DMS79 (cell line): ENCODE results near the gene SDHC.

Experiments used
- DNase-seq: peaks from one replicate; lab custom pipeline; 2025; lab: John Stamatoyannopoulos, UW

SDHC gene, protein sequence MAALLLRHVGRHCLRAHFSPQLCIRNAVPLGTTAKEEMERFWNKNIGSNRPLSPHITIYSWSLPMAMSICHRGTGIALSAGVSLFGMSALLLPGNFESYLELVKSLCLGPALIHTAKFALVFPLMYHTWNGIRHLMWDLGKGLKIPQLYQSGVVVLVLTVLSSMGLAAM

DNA sequence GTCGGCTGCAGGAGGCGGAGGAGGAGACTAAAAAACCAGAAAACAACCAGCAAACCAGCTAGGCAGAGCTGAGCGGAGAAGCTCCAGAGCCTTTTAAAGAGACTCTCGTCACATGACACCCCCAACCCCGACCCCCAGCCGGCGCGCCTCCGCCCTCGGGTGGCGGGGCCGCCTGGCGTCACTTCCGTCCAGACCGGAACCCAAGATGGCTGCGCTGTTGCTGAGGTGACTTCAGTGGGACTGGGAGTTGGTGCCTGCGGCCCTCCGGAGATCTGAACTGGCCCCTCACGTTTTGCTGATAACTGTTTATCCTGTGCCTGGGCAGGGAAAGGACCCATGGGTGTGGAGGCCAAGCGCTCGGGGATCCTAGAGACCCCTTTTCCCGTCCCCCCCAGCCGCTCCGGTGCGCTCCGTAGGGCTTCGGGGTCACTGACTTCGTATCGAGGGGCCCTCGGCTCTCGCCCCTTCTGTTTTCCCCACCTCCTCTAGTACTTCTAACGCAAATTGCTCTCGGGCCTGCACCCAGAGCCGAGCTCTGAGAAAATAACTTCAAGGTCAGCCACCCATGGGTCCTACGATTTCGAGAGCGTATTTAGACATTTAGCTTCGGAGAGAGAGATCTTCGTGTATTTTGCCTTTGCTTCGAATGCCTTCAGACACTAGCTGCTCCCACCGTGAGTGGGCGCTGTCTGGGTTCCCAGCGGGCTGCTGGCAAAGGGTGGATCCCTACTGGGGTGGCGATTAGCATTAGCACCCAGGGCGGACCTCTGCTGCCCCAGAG lies at the start of gene SDHC:
SDHC (plus strand) TSS at position 181 of the 781 bp plus-strand sequence; CDS start at position 206, 25 bp downstream.
- DNase-seq = peak; percentile 59

DNA sequence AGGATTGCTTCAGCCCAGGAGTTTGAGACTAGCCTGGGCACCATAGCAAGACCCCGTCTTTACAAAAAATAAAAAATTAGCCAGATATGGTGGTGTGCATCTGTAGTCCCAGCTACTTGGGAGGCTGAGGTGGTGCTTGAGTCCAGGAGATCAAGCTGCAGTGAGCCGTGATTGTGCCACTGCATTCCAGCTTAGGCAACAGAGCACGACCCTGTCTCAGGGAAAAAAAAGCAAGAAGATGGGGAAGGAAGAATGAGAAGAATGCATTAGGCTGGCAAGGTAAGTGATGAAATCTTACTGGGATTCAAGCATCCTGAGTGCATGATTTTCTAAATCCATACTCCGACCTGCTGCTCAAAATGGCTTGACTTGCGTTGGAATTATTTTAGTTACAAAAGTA lies 48.9 kb upstream of the SDHC start:
- no peak for DNase-seq

DNA sequence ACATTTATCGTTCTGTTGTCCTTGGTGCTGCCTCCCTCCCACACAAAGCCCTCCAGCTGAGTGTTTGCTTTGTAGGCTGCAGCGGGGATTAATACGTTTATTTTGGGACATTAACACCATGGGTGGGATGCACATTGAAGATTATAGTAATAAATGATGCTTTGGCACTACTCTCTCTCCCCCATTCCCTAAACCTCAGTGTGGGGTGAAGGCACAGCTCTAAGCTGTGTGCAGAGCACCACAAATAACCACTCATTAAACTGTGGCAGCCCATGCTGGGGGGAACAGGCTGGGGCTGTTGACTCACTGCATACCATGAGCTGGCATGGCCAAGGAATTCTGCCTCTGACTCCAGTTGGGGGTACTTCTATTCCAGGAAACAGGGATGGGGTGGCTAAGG lies 48.0 kb upstream of the SDHC start:
- DNase-seq = no peak

DNA sequence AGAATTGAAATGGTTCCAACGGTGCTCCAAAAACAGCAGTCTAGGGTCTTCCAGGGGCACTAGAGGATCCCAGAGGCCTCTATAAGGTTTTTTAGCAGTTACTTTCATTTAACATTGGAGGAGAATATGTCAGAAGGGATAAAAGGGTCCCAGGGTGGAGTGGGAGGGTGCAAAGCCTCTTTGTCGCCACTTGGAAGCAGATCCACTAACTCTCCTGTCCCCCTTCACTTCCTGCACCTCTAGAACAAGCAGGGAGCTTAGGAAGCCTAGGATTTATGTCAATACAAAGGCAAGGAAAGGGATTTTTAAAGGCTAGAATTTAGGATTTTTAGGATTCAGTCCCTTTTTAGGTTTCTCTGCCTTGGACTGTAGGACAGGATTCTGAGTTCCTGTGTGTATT lies 47.3 kb upstream of the SDHC start:
- no peak for DNase-seq

DNA sequence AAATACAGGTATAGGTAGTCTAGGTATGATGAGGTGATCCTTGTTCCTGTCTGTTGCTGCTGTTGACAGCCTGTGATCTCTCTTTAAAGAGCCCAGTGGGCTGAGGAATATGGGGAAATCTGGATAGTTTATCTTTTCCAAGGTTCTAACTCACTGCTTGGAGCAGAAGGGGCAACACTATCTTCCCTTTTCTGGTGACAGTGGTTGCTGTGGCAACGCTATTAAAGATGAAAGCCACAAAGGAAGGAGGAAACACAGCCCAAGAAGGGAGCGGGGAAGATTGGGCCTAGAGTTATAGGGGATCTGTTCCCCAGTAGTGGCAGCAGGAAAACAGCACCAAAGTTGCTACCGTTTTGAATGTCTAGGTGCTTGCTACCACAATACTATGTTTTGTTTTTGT lies 46.9 kb upstream of the SDHC start:
- no peak for DNase-seq

DNA sequence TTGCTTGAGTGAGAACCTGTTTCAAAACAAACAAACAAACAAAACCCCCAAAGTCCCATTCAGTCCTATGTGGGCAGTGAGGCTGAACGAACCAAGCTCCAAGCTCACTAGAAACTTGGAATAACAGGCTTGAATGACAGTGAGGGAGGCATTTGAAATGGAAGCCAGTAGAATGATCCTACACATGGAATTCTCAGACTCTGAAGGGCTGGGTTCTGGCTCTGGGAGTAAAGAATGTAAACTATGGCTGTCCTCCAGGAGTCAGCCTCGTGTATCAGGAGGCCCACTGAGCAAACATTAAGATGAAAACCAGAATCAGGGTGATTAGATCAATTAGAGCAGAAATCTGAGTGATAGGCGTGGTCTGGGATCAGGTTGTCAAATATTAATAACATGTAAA lies 40.8 kb upstream of the SDHC start:
- DNase-seq = no peak

DNA sequence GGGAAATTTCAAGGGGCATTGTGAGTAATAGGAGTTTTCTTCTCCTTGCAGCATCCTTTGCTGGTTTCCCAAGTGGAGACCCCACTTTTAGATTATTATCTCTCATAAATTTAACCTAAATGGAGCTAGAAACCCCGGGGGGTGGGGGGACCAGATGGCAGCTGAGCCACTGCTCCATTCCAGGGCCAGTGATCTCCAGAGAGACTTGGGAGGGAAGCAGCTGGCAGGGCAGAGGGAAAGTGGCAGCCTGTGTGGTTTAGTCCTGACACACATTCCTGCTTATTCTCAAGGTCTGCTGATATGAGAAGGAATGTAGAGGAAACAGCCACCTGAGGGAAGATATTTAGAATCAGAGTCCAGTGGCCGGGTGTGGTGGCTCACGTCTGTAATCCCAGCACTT lies 39.3 kb upstream of the SDHC start:
- no peak for DNase-seq

DNA sequence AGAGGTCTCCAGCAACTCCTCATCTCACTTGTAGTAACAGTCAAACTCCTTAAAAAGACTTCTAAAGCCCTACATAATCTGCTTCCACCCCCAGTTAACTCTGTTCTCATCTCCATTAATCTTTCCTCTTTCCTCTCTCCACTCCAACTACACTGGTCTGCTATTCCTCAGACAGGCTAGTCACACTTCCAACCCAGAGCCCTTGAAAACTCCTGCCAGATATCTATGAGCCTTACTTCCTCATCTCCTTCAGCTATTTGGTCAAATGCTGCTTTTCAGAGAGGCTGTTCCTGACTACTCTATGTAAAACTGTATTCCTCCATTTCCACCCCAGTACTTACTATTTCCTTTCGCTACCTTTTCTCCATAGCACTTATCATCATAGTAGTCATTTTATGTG lies 31.2 kb upstream of the SDHC start:
- DNase-seq = no peak

DNA sequence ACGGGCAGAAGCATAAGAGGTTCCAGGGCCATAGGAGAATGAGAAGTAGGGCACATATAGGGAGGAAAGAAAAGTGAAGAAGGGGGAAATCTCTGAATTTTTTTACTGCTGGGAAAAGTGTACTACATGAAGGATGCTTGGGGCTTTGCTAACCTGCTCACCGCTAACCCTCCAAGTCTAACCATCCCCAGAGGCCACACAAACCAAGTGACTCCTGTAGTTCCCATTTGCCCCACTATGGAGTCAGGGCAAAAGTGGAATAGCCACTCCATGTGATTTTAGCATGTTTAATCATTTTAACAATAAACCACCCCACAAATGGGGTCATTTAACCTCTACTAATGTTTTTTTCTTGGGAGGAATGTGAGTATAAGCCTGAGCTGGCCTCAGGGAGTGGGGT lies 29.1 kb upstream of the SDHC start:
- DNase-seq = no peak

DNA sequence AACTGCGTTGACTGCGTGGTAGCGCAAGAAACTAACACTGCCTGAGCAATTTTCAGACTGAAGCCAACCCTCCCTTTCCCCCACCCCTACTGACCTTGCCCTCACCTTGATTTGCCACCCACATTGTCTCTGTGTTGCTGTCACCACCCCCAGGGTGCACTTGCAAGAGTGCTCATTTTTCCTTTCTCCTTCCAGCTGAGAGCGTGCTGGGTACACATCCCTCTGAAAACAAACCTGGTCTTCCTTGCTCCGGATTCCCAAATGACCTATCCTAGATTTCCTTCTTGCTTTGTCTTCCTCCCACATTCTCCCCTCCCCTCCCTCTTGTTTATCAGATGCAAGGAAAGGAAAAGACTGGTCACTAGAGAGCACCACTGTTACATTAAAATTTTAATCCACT lies 28.7 kb upstream of the SDHC start:
- no peak for DNase-seq

DNA sequence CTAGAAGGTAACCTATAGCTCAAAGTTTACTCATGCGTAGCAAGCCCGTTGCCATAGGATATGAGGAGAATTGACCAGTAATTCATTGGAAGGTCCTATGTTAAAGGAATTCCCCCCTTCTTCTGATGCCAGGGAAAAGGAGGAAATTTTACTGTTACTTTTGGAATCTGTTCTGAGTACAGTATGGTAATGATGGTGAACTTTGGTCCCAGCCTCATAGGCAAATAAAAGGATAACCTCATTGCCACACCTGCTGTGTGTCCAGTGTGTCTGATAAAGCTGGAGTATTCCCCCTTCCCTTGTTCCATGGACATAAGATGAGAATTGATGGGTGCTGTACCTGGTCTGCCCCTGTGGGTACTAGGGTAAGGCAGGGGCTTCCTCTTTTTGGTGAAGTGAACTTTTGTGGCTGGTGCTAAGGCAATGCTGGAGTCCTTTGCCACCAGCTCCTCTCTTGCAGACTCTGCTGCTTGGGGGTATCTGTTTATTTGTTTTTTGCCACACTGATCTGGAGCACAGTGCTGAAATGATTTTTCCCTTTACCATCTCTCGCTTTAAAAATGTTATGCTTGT lies 26.6 kb upstream of the SDHC start:
- no peak for DNase-seq

DNA sequence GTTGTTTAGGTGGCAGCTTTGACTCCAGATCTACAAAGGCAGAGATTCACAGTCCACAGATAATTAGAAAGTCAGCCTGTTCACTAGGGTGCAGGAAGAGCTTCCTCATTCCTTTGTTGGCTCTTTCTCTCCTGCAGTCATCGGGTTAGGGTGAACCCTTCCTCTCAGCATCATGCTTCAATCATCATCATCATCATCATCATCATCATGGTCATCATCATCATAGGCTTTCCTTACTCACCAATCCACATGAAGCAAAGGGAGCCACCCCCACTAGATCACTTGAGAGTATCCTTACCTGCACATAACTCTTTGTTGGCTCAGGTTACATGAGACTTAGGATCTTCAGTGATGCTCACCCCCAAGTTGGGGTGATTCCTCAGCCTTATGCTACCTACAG lies 23.4 kb upstream of the SDHC start:
- DNase-seq = no peak

DNA sequence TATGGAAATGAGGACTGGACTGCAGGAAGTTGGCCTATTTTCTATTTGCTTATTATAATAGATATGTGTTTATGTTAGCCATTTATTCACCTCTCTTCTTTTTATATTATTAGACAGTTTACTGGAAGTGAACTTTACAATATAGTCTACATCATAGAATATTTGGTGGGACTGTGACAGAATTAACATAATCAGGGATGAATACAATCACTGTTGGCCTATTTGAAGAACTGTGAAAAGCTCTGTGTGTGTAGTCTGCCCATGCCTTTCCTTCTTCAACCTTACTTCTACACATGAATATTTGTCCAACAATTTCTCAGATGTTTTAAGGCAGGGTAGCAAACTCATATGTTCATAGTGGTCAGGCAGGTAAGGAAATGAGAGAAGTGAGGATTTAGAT lies 16.8 kb upstream of the SDHC start:
- no peak for DNase-seq

DNA sequence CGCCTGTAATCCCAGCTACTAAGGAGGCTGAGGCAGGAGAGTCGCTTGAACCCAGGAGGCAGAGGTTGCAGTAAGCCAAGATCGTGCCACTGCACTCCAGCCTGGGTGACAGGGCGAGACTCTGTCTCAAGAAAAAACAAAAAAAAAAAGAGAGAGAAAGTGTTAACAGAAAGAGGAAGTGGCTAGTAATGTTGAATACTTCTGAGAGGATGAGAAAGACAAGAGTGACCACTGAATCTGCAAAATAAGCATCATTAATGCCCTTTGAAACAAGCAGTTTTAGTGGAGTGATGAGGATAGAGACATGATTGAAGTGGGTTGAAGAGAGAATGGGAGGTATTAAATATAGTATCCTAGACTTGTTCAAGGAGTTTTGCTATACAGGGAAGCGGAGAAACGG lies 16.1 kb upstream of the SDHC start:
- DNase-seq = no peak

DNA sequence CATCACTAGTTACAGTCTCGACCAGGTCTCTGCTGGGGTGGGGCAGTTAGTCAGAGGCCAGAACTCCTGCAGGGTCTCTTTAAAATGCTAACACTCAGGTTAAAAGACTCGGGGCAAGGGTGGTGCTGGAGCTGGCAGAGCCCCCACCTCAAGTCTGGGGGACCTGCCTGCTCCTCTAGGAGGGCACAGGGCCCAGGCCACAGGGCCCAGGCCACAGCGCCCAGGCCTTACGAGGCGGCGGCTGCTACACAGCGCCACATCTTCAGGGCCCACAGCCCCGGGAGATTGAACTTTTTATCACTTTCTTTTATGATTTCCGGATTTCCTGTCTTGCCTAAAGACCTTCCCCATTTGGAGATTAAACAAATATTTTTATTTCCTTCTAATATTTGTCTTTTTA lies 14.8 kb upstream of the SDHC start:
- no peak for DNase-seq

DNA sequence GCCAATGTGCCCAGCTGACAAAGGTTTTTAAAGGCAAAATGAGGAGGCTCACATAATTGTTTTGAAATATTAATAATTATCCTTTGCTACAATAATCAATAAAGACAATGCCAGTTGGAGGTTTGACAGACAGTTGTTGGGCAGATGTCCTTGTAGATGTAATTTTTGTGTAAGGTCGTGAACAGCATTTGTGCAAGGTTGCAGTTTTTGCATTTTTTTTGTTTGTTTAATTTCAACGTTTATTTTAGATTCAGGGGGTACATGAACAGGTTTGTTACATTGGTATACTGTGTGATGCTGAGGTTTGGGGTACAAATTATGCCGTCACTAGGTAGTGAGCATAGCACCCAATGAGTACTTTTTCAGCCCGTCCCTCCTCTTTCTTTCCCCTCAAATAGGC lies 13.7 kb upstream of the SDHC start:
- no peak for DNase-seq

DNA sequence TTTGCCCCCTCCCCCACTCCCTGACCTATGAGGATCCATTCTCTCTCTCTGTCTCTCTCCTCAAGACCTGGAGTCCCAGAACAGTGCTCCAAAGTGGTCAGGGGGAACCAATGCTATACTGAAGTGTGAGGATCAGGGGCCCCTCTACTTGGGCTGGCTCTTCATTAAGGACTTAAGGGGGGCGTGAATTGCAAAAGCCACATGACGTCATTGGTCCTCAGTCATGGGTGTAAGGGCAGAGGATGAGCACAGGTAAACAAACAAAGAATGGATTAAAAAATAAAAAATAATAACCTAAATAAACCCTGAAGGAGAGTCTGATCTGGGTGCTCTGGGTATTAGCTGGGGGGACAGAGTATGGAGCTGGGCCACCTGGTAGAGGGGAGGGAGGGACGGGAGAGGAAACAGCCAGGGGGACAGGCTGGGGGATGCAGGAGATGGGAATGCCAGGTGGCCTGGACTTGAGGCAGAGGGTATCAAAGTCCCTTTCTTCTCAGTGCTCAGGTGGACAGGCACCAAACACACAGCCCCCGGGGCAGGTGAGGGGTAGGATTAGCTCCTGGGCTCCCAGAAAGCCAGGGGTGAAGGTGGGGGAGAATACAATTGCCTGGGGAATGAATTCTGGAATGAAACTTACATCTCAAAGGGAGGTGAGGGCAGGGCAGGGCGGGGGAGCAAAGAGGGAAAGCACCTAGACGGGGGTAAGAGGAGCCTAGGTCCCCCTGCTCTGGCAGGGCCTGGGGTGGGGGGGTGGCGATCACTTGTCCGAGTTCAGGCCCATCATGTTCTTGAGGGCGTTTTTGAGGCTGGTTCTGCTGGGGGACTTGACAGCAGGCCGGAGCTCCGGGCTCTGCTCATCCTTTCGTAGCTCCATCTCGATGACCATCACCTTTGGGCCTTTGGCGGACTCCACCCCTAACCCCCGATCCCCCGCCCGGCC lies 9.0 kb upstream of the SDHC start:
- DNase-seq = no peak

DNA sequence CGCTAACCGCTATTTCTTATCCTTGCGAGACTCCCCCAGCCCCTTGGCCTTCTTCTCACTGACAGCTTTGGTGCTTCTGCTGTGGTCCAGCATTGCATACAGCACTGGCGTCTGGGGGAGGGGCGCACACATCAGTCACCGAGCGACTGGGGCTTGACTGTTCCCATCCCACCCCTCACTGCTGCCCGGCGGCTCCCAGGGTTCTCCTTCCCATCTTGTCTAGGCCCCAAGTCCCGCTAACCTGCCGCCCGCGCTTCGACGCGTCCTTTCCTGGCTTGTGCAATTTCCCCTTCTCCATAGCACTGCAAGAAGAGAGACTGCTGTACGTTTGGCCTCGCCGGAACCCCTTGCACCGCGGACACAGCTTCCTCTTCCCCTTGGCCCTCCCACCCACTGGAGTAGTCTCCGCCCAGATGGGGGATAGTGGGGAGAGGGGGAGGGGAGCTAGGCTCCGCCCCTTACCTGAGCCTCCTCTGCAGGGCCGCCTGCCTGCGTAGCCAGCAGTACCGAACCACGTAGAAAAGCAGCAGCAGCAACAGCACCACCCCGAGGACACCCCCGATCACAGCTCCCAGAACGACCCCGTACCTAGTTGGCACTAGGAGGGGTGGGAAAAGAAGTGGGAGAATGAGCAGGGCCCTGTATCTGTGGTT lies 8.2 kb upstream of the SDHC start:
- peak; percentile 26 for DNase-seq

DNA sequence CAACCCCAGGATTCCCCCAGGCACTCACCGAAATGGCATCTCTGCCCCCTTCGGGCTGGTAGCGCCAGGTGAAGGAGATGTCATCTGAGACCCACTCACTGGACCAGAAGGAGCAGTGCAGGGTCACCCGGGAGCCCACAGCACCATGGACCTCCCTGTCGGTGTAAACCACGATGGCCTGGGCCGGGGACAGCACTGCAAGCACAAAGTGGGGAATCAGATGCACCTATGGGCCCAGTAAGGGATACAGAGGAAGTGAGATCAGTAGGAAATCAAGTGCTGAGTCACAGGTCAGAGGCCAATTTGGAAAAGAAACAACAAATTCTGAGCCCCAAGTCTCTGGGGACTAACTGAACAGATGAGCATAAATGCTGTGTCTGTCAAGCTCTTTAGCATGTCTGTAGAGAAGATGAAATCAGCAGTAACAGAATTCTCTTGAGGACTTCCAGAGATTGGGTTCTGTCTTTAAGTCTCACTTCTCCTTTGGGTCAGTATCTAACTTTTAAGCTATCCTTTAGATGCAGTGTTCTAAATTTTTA lies 6.9 kb upstream of the SDHC start:
- no peak for DNase-seq

DNA sequence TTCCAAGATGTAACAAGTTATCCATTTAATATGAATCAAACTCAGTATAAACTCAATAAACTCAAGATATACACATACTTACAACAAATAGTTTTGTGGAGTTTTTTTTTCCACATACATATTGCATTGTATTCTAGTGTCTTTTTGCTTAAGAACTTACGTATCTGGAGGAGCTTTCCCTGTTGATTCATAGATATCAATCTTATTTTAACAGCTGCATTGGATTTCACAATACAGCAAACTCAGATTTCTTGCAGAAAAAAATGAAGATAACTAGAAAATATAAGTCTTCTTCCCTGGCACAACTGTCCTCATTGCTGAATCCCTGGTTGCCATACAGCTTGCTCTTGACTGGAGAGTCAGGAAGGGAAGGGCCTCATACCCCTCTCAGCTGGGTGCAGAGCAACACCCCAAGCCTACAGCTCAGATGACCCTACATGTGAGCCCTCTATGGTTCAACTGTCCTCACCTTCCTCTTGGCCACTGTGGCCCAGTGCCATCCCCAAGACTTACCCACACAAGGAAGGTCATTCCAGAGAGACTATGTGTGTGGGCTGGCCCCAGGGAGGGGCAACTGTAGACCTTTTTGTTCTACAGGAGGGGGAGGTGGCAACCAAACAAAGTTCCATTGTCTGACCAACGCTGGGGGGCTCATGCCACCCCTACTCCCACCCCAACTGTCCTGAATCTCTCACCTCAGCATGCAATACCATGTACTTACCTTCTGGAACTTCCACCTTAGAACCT lies 6.1 kb upstream of the SDHC start:
- no peak for DNase-seq

DNA sequence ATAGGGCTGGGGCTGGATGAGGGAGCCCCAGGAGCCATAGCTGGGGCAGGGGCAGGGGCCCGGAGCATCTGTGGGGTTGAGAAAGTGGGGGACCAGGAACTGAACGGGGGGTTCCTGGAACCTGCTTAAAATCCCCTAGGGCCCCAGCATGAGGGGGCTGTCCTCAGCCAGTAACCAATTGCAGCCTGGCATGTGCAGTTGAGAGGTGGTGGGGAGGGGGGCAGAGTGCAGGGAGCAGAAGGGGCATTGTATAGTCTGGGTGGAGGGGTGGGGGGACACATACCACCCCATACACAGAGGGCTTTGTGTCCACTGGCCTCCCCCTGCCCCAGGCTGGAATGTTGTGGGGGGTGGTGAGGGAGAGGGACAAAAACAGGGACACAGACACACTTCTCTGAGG lies 4.3 kb upstream of the SDHC start, which contains the start of gene MPZ:
MPZ (minus strand) TSS at position 101 of the 400 bp plus-strand sequence; CDS start at position 38, 63 bp downstream.
- DNase-seq = no peak
